Kasumi-1 (cell line): ENCODE data around the gene IQCE.
A peak's percentile ranks its signal among the peaks of the same experiment; 100 is the strongest.

ENCODE experiments used
- DNase-seq, 2 experiments: peaks; one replicate each; lab custom pipeline; 2025; lab: John Stamatoyannopoulos, UW

Gene IQCE

GRCh38 chr7:2558629-2559282, at the start of gene IQCE:
Gene IQCE (plus strand): TSS chr7:2558979. CDS start chr7:2559182, 203 bp downstream.
- DNase-seq: peak; percentile 27 to 49

GRCh38 chr7:2509298-2509906, 49.4 kb upstream of the IQCE start:
- DNase-seq: no peak

- DNase-seq: no peak
Observed at GRCh38 chr7:2510130-2510776, 48.5 kb upstream of the IQCE start.

GRCh38 chr7:2510909-2511768, 47.6 kb upstream of the IQCE start:
- peak; percentile 35 to 38 for DNase-seq

GRCh38 chr7:2511769-2512168, 47.0 kb upstream of the IQCE start:
- no peak for DNase-seq

- DNase-seq: no peak
Observed at GRCh38 chr7:2512179-2512661, 46.6 kb upstream of the IQCE start.

- DNase-seq: no peak
Observed at GRCh38 chr7:2512713-2513112, 46.1 kb upstream of the IQCE start.

- DNase-seq: no peak
Observed at GRCh38 chr7:2513702-2514101, 45.1 kb upstream of the IQCE start.

- DNase-seq: no peak
Observed at GRCh38 chr7:2514473-2515423, 44.0 kb upstream of the IQCE start.

GRCh38 chr7:2515424-2516193, 43.2 kb upstream of the IQCE start:
- no peak for DNase-seq

GRCh38 chr7:2516194-2516555, 42.6 kb upstream of the IQCE start:
- DNase-seq: no peak

GRCh38 chr7:2517026-2517425, 41.8 kb upstream of the IQCE start:
- no peak for DNase-seq

- no peak for DNase-seq
Observed at GRCh38 chr7:2517678-2518507, 40.9 kb upstream of the IQCE start.

GRCh38 chr7:2518737-2519118, 40.1 kb upstream of the IQCE start:
- no peak for DNase-seq

- DNase-seq: peak; percentile 30 to 37
Observed at GRCh38 chr7:2519119-2519930, 39.5 kb upstream of the IQCE start, which contains the start of gene LFNG. Gene LFNG (plus strand): TSS chr7:2519774. CDS start chr7:2519862, 88 bp downstream.

- DNase-seq: no peak
Observed at GRCh38 chr7:2520131-2520760, 38.5 kb upstream of the IQCE start.

- DNase-seq: no peak
Observed at GRCh38 chr7:2520761-2521290, 38.0 kb upstream of the IQCE start.

GRCh38 chr7:2521341-2521745, 37.4 kb upstream of the IQCE start:
- no peak for DNase-seq
